ENCODE data around the gene CCR4. TPM values are rescaled to one million over a fixed set of nuclear protein-coding genes. Genes with fewer than 3 reads are reported as not detected.

CCR4 gene
- total and polyA plus RNA-seq, 2 experiments from 2014 or later: not detected

- Histone ChIP-seq H3K9me3 (ENCODE audit: low read depth) (no peaks in the 10 kb centered on the region), H3K36me3 (no peaks in the 10 kb centered on the region), H3K4me3 (no peak overlapping the region), H3K27ac (no peak overlapping the region), H3K4me1 (ENCODE audit: low read depth) (peaks cover 9% of the 10 kb centered on the region), H3K27me3 (no peaks in the 10 kb centered on the region)
- no peak for TF ChIP-seq CTCF (IDR thresholded peaks at IDR 0.05; ENCODE audit: low read depth, low read length)
- no peak for DNase-seq (ENCODE audit: low read depth in 1 of 2, low spot score in 1 of 2)
These were observed 40.9 kb downstream of the CCR4 start for GRCh38 chr3:32992310-32992686.

- TF ChIP-seq CTCF (IDR thresholded peaks at IDR 0.05; ENCODE audit: low read depth, low read length): no peak
- H3K27me3 ChIP-seq: no peaks in the 10 kb centered on the region
These were observed 42.6 kb downstream of the CCR4 start for GRCh38 chr3:32994045-32994444.

GRCh38 chr3:32995098-32995497 is 43.7 kb downstream of the CCR4 start:
- Histone ChIP-seq H3K27ac (no peak overlapping the region), H3K36me3 (no peaks in the 10 kb centered on the region), H3K9me3 (ENCODE audit: low read depth) (no peaks in the 10 kb centered on the region), H3K4me3 (no peak overlapping the region), H3K27me3 (no peaks in the 10 kb centered on the region), H3K4me1 (ENCODE audit: low read depth) (no peaks in the 10 kb centered on the region)
- DNase-seq (ENCODE audit: low read depth in 1 of 2, low spot score in 1 of 2): no peak
- TF ChIP-seq CTCF (IDR thresholded peaks at IDR 0.05; ENCODE audit: low read depth, low read length): no peak

More at GRCh38 chr3:32994045-32994444, 42.6 kb downstream of the CCR4 start:
- Histone ChIP-seq H3K9me3 (ENCODE audit: low read depth) (no peaks in the 10 kb centered on the region), H3K4me3 (no peak overlapping the region), H3K36me3 (no peaks in the 10 kb centered on the region), H3K27ac (no peak overlapping the region), H3K4me1 (ENCODE audit: low read depth) (no peaks in the 10 kb centered on the region)
- DNase-seq (ENCODE audit: low read depth in 1 of 2, low spot score in 1 of 2): no peak

GRCh38 chr3:32996048-32996754 is 44.8 kb downstream of the CCR4 start:
- Histone ChIP-seq H3K36me3 (no peaks in the 10 kb centered on the region), H3K4me1 (ENCODE audit: low read depth) (peaks cover 3% of the 10 kb centered on the region), H3K9me3 (ENCODE audit: low read depth) (no peaks in the 10 kb centered on the region), H3K27me3 (no peaks in the 10 kb centered on the region), H3K4me3 (no peak overlapping the region), H3K27ac (no peak overlapping the region)
- no peak for TF ChIP-seq CTCF (IDR thresholded peaks at IDR 0.05; ENCODE audit: low read depth, low read length)
- no peak for DNase-seq (ENCODE audit: low read depth in 1 of 2, low spot score in 1 of 2)

- no peak for DNase-seq (ENCODE audit: low read depth in 1 of 2, low spot score in 1 of 2)
- no peak for TF ChIP-seq CTCF (IDR thresholded peaks at IDR 0.05; ENCODE audit: low read depth, low read length)
These were observed 45.3 kb downstream of the CCR4 start for GRCh38 chr3:32996755-32997091.

More at GRCh38 chr3:32996755-32997091, 45.3 kb downstream of the CCR4 start:
- Histone ChIP-seq H3K27ac (no peak overlapping the region), H3K36me3 (no peaks in the 10 kb centered on the region), H3K9me3 (ENCODE audit: low read depth) (no peaks in the 10 kb centered on the region), H3K4me1 (ENCODE audit: low read depth) (peaks cover 9% of the 10 kb centered on the region), H3K27me3 (no peaks in the 10 kb centered on the region), H3K4me3 (no peak overlapping the region)

Data from cardiac muscle cell (in vitro differentiated cells and primary cell).